HCT116 (cell line): ENCODE measurements around the gene RAB1A. TPM values are rescaled to one million over a fixed set of nuclear protein-coding genes. Genes with fewer than 3 reads are reported as not detected.

ENCODE experiments used
- ATAC-seq: fragments of 200-7000 bp; cut with Tn5 transposase; 2 replicates; pipeline ENCODE4 v1.9.1; 2020; ENCODE audit warnings: mild to moderate bottlenecking, moderate library complexity
- BruUV-seq: library from RNA; stranded (reverse); fragments of 400-500 nt; replicated peaks from 2 replicates; lab custom pipeline; 2021; lab: Mats Ljungman, UMichigan
- CTCF ChIA-PET: fragments of 300-600 bp; sonication (Branson Sonifier 250); formaldehyde crosslinking; loops from one replicate; lab custom pipeline; 2021; ENCODE audit warnings: antibody characterized with exemption; lab: Charles Lee
- POLR2A ChIA-PET: fragments of 300-600, 350-600 bp; sonication (Branson Sonifier 250); formaldehyde crosslinking; loops from one replicate; lab custom pipeline; 2021; ENCODE audit warnings: antibody characterized with exemption; lab: Charles Lee
- RAD21 ChIA-PET, 2 experiments: fragments of 300-600 bp; sonication (Branson Sonifier 250); formaldehyde crosslinking; loops; one replicate each; lab custom pipeline; 2023; ENCODE audit warnings: low total read pairs in 2 of 2; ENCODE audit not compliant: uncharacterized antibody in 2 of 2, unreplicated experiment in 2 of 2, low non-redundant PET in 1 of 2; lab: Charles Lee
- DNase-seq: peaks from one replicate; pipeline ENCODE4 v3.0.0-alpha.2; 2010; ENCODE audit warnings: low read depth, low spot score
- H2AFZ ChIP-seq: fragments of 200-600 bp; shearing (Covaris generic), sonication (generic); 2 replicates; pipeline ENCODE4 v1.6.1; 2017; ENCODE audit warnings: low read depth, mixed run types, mixed read lengths, antibody characterized with exemption, low read length; ENCODE audit not compliant: poor library complexity, severe bottlenecking
- H3K27ac ChIP-seq: 2 replicates; pipeline ENCODE4 v1.5.1; 2012; ENCODE audit warnings: low read depth, low read length
- H3K27me3 ChIP-seq: fragments of 200-600 bp; sonication (generic); 2 replicates; pipeline ENCODE4 v1.6.1; 2016; ENCODE audit warnings: mixed run types, low read length, mixed read lengths; ENCODE audit not compliant: insufficient read depth
- H3K36me3 ChIP-seq, 2 experiments: fragments of 200-500 bp in 1 of 2; fragments of 200-600 bp in 1 of 2; sonication (Bioruptor generic) in 1 of 2; sonication (generic) in 1 of 2; 2 replicates each; pipeline versions ENCODE4 v1.5.1 to v1.6.1; 2014 to 2016; ENCODE audit warnings: low read length in 2 of 2, inconsistent platforms in 1 of 2, mixed read lengths in 1 of 2, mixed run types in 1 of 2; ENCODE audit not compliant: insufficient read depth in 2 of 2, control insufficient read depth in 1 of 2
- H3K4me1 ChIP-seq, 2 experiments: fragments of 200-600 bp in 1 of 2; sonication (generic) in 1 of 2; 2 replicates each; pipeline versions ENCODE4 v1.5.1 to v1.6.1; 2012 to 2017; ENCODE audit warnings: low read length in 2 of 2, inconsistent platforms in 1 of 2, mild to moderate bottlenecking in 1 of 2, mixed read lengths in 1 of 2, mixed run types in 1 of 2, moderate library complexity in 1 of 2; ENCODE audit not compliant: insufficient read depth in 2 of 2, control insufficient read depth in 1 of 2
- H3K4me2 ChIP-seq: fragments of 200-600 bp; sonication (generic); 2 replicates; pipeline ENCODE4 v1.6.1; 2017; ENCODE audit warnings: mixed run types, low read length, mixed read lengths
- H3K4me3 ChIP-seq, 2 experiments: fragments of 200-600 bp in 1 of 2; sonication (generic) in 1 of 2; replicated peaks in 1 of 2; 2 replicates each; pipeline ENCODE4 v1.5.1; 2011 to 2016; ENCODE audit warnings: low read length in 2 of 2, control low read depth in 1 of 2, low read depth in 1 of 2, mild to moderate bottlenecking in 1 of 2, mixed read lengths in 1 of 2, mixed run types in 1 of 2
- H3K79me2 ChIP-seq: fragments of 200-600 bp; sonication (generic); 2 replicates; pipeline ENCODE4 v1.6.1; 2017; ENCODE audit warnings: mild to moderate bottlenecking, mixed run types, low read length, moderate library complexity, mixed read lengths; ENCODE audit not compliant: insufficient read depth
- H3K9ac ChIP-seq: fragments of 200-600 bp; sonication (generic); 2 replicates; pipeline ENCODE4 v1.6.1; 2016; ENCODE audit warnings: low read length, mixed read lengths
- H3K9me2 ChIP-seq: fragments of 200-600 bp; sonication (generic), shearing (Covaris generic); 2 replicates; pipeline ENCODE4 v1.6.1; 2017; ENCODE audit warnings: mixed run types, mild to moderate bottlenecking, moderate library complexity; ENCODE audit not compliant: insufficient read depth
- H3K9me3 ChIP-seq, 2 experiments: fragments of 200-500 bp in 1 of 2; fragments of 200-600 bp in 1 of 2; sonication (Bioruptor generic) in 1 of 2; sonication (generic) in 1 of 2; 2 replicates each; pipeline ENCODE4 v1.6.1; 2014 to 2017; ENCODE audit warnings: low read length in 2 of 2, mixed read lengths in 2 of 2, inconsistent platforms in 1 of 2, low read depth in 1 of 2, mild to moderate bottlenecking in 1 of 2, mixed run types in 1 of 2, moderate library complexity in 1 of 2; ENCODE audit not compliant: control insufficient read depth in 1 of 2, insufficient read depth in 1 of 2
- H4K20me1 ChIP-seq: fragments of 200-600 bp; sonication (generic), shearing (Covaris generic); 2 replicates; pipeline ENCODE4 v1.6.1; 2017; ENCODE audit warnings: mixed run types, mild to moderate bottlenecking, moderate library complexity; ENCODE audit not compliant: insufficient read depth
- ATF3 ChIP-seq: IDR thresholded peaks from 2 replicates; pipeline ENCODE4 v1.6.1; 2012
- CBX3 ChIP-seq: IDR thresholded peaks from 2 replicates; pipeline ENCODE4 v1.6.1; 2012; ENCODE audit warnings: low read depth
- CTCF ChIP-seq, 3 experiments: fragments of 200-600 bp in 1 of 3; sonication (generic) in 1 of 3; IDR thresholded peaks in 2 of 3; conservative IDR thresholded peaks in 1 of 3; 2 replicates each; pipeline ENCODE4 v1.5.1; 2012 to 2017; ENCODE audit warnings: low read depth in 2 of 3, low read length in 2 of 3, antibody characterized with exemption in 1 of 3, borderline replicate concordance in 1 of 3, control low read depth in 1 of 3, mild to moderate bottlenecking in 1 of 3, mixed read lengths in 1 of 3, mixed run types in 1 of 3, moderate library complexity in 1 of 3; ENCODE audit not compliant: insufficient read depth in 1 of 3
- EGR1 ChIP-seq: IDR thresholded peaks from 2 replicates; pipeline ENCODE4 v1.6.1; 2012; ENCODE audit warnings: low read depth
- ELF1 ChIP-seq: IDR thresholded peaks from 2 replicates; pipeline ENCODE4 v1.6.1; 2012; ENCODE audit warnings: low read depth, borderline replicate concordance
- EZH2 ChIP-seq: fragments of 200-600 bp; sonication (generic); IDR thresholded peaks from 2 replicates; pipeline ENCODE4 v1.6.1; 2017; ENCODE audit warnings: antibody characterized with exemption, mixed run types
- EZH2phosphoT487 ChIP-seq: fragments of 200-600 bp; IDR thresholded peaks from 2 replicates; pipeline ENCODE4 v1.6.1; 2018; ENCODE audit warnings: antibody characterized with exemption, borderline replicate concordance
- MAX ChIP-seq: IDR thresholded peaks from 2 replicates; pipeline ENCODE4 v1.6.1; 2012
- POLR2A ChIP-seq: IDR thresholded peaks from 2 replicates; pipeline ENCODE4 v1.7.0; 2011; ENCODE audit warnings: borderline replicate concordance; ENCODE audit not compliant: insufficient read depth, insufficient read length; ENCODE audit errors: extremely low read depth
- RAD21 ChIP-seq: IDR thresholded peaks from 2 replicates; pipeline ENCODE4 v1.6.1; 2012; ENCODE audit warnings: low read depth, mild to moderate bottlenecking
- REST ChIP-seq: IDR thresholded peaks from 2 replicates; pipeline ENCODE4 v1.6.1; 2012; ENCODE audit warnings: low read depth
- SIN3A ChIP-seq: IDR thresholded peaks from 2 replicates; pipeline ENCODE4 v1.6.1; 2012; ENCODE audit warnings: low read depth
- SP1 ChIP-seq: IDR thresholded peaks from 2 replicates; pipeline ENCODE4 v1.6.1; 2012; ENCODE audit warnings: low read depth
- SRF ChIP-seq: IDR thresholded peaks from 2 replicates; pipeline ENCODE4 v1.6.1; 2012; ENCODE audit warnings: low read depth
- ZBTB33 ChIP-seq: IDR thresholded peaks from 2 replicates; pipeline ENCODE4 v1.6.1; 2011; ENCODE audit warnings: mild to moderate bottlenecking, low read length, moderate library complexity; ENCODE audit not compliant: insufficient replicate concordance; ENCODE audit errors: extremely low read depth
- intact Hi-C: fragments of 100-400 bp; cut with micrococcal nuclease; formaldehyde crosslinking; loops from 2 replicates; pipeline ENCODE4 v1.10.0; 2022
- total RNA-seq: library from RNA; stranded (reverse); gene quantifications from one replicate; pipeline ENCODE4 v1.2.1, GENCODE V29; 2021; ENCODE audit not compliant: unreplicated experiment

The RAB1A gene
- total RNA-seq, 1 experiment from 2014 or later, result 131 TPM

GRCh38 chr2:65177751-65178442 lies 48.0 kb upstream of the RAB1A start:
- Histone ChIP-seq H3K4me2 (no peak overlapping the region), H3K36me3 (no peaks in the 10 kb centered on the region), H3K27ac (no peak overlapping the region), H3K9me2 (no peaks in the 10 kb centered on the region), H4K20me1 (no peaks in the 10 kb centered on the region), H3K27me3 (no peaks in the 10 kb centered on the region), H3K4me3 (no peak overlapping the region), H3K9ac (no peak overlapping the region), H3K4me1 (peaks cover 2 to 17% of the 10 kb centered on the region in 2 experiments; a peak in 3 of 4 replicates), H3K9me3 (no peaks in the 10 kb centered on the region), H2AFZ (no peak overlapping the region), H3K79me2 (no peaks in the 10 kb centered on the region)
- ChIA-PET RAD21 (no interaction called here), CTCF (interaction anchor here (1.3 kb wide), 1 partner anchor 9 kb away, joined by 8 read pairs; no protein-coding TSS in a partner anchor), POLR2A (interaction anchor here (0.6 kb wide), 1 partner anchor 15 kb away, joined by 3 read pairs; no protein-coding TSS in a partner anchor)
- intact Hi-C loops, result loop anchor here (10.0 kb wide), 1 partner anchor 397 kb away; no protein-coding TSS in a partner anchor
- DNase-seq (no peak), ATAC-seq (no peak)
- BruUV-seq, result no TSS peak
- TF ChIP-seq CTCF (IDR thresholded peaks at IDR 0.05 in 2 of 3, conservative IDR thresholded peaks at IDR 0.05 in 1 of 3; ENCODE audit: borderline replicate concordance in 1 of 3, insufficient read depth in 1 of 3, low read depth in 2 of 3, low read length in 2 of 3) (no peak), EGR1 (no peak), POLR2A (no peak), ELF1 (no peak), MAX (no peak), CBX3 (no peak), SIN3A (no peak), ZBTB33 (no peak), ATF3 (no peak), SRF (no peak), RAD21 (no peak), EZH2 (no peak), SP1 (no peak), EZH2phosphoT487 (no peak), REST (no peak)
